Right kidney (tissue), 1 donor: ENCODE measurements around the gene GPHN.
A peak's percentile ranks its signal among the peaks of the same experiment; 100 is the strongest.
"Not testable (repeated sequence)": the region's sequence is repeated elsewhere in the genome, so short reads cannot be mapped to it uniquely, and the experiment has no call there.

ENCODE experiments used
- DNase-seq: peaks from one replicate; pipeline ENCODE4 v3.0.0-alpha.2; 2016

GPHN gene

GRCh38 chr14:66498311-66498710 is 9.6 kb upstream of the GPHN start:
- no peak for DNase-seq

GRCh38 chr14:66501592-66501991 is 6.4 kb upstream of the GPHN start:
- no peak for DNase-seq

- DNase-seq, result not testable (repeated sequence)
These were observed 5.1 kb upstream of the GPHN start for GRCh38 chr14:66502836-66503235.

DNA sequence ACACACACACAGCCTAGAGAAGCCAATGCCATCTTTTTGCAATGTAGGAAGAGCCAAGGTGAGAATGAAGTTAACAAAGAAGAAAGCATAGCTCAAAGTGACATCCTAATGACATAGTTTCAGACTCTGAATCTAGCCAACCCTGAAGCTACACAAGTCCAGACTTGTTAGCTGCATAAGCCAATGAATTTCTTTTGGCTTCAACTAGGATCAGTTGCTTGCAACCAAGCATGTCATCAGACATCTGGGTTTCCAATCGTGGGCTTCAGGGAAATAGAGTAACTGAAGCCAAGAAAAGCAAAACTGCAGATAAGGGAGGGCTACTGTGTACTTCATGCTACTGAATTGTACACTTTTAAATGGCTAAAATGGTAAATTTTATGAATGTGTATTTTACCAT is 4.4 kb upstream of the GPHN start:
- DNase-seq, result no peak

DNA sequence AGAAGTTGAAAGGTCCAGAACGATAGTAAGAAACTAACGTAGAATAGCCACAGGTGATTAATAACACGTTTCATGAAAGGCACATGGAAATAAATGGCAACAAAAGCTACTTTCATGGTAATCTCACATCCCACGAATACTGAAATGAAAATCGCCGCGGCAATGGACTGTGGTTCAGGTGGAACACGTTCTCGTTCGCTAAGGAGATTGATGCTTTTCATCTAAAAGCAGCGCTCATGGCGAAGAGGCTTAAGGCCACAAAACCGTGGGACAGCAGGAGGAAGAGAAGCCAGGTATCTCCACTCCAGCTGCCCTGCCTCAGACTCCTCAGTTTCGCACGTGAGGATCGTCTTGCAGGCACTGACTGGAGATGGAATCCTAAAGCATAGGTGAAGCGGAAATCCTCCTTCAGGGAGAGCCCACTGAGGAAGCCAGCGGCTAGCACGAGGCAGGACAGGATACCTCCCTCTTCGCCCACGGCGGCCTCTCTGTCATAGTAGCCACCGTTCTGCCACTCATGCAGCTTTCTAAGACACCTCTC is 696 bp upstream of the GPHN start:
- no peak for DNase-seq

DNA sequence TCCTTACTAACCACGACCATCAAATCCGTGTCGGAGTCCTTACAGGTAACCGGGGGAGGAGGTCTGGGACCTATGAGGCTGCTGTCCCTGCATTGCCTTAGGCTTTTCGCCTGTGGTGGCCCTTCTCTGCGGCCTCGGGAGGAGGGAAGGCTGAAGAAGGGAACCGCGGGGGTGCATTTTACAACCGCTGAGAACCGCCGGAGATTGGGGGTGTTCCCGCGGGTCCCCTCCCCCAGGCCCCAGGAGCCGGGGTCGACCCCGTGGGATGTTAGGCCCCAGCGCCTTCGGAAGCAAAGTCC is 549 bp downstream of the GPHN start:
- DNase-seq, result no peak

DNA sequence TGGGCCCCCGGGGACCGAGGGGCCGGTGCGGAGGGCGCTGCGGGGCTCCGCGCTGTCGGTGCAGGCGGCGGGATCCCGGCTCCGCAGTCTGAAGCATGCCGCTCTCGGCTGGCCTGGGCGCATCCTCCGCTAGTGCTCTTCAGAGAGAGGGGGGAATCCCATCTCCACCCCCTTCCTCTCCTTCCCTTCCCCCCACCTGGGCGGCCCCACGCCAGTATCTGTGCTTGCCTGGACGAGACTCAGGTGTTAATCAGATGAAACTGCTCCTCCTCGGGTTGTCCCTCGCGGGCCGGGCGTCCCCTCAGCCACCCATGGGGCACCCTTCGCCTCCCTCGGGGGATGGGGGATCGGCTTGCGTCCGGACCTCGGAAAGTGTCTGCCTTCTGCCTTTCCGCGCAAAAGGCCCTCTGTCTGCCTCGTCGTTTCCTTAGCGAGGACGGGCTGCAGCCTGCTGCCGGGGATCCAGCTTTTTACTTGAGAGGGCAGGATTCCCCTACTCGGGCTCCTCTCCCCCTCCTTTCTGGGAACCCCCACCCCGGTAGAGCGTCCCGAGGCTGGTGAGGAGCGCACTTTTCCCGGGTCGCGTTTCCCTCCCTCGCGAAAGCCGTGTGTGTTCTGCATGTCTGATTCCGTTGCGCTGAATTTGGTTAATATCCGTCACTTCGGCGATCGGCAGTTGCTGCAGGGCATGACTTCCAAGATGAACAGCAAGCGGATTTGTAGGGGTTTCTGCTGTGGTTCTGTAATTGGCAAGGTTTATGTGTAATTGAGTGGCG is 1.1 kb downstream of the GPHN start:
- peak; percentile 75 for DNase-seq

DNA sequence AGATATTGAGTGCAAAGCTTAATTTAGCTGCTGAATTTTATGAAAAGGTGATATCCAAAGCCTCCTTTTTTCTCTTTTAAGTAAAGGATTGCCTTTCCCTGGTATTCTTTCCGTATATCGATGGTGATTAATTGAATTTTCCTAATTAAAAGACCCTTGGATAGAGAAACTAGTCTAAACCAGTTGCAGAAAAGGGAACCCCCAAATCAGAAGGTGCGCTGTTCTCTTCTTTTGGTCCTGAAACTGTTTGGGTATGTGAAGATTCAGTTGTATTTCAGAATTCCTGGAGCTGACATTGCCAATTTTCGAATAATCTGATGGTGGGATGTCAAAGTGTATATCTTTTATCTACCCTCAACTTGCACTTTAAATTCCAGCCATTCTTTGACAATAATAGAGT is 1.9 kb downstream of the GPHN start:
- no peak for DNase-seq

GRCh38 chr14:66511849-66512248 is 3.9 kb downstream of the GPHN start:
- DNase-seq, result no peak

DNA sequence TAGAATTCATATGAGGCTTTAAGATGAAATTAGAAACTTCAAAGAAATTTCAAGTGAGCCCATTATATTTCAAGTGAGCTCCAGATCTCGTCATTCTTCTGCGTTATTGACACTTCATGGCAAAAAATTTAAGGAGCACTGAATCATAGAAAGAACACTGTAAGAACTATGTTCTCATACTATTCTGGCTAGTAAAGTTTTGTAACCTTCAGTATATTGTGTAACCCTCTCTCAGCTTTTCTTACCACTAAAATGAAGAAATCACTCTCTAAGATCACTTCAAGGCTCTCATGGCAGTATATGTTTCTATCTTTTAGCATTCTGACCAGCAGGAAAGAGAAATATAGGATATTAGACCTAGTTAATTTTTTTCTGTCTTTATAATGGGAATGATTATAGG is 6.3 kb downstream of the GPHN start:
- no peak for DNase-seq

DNA sequence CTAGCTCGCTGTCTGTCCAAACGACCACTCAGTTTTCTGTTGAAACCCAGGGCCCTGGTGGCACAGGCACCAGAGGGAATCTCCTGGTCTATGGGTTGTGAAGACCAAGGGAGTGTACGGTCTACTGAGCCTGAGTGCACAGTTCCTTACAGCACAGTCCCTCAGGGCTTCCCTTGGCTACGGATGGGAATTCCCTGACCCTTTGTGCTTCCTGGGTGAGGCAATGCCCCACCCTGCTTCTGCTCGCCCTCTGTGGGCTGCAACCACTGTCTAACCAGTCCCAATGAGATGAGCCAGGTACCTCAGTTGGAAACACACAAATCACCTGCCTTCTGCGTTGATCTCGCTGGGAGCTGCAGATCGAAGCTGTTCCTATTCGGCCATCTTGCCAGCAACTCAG is 22.6 kb downstream of the GPHN start:
- DNase-seq, result no peak

DNA sequence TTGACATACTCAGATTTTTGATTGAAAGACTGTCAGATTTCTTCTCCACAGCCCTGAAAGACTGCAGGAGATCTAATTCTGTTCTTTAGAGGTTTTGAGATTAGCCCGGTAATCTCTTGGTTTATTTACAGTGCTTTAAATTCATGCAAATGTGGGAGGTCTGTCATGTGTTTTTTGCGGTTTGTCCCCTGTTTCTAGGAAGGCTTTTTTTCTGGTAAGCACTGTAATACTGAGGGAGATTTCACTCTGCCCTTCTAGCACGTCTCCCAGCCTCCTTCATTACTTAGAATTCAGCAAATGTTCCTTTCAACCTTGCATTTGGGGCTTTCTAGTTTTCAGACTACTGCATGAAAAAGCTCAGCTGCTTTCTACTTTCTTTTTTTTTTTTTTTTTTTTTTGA is 31.1 kb downstream of the GPHN start:
- DNase-seq, result no peak

DNA sequence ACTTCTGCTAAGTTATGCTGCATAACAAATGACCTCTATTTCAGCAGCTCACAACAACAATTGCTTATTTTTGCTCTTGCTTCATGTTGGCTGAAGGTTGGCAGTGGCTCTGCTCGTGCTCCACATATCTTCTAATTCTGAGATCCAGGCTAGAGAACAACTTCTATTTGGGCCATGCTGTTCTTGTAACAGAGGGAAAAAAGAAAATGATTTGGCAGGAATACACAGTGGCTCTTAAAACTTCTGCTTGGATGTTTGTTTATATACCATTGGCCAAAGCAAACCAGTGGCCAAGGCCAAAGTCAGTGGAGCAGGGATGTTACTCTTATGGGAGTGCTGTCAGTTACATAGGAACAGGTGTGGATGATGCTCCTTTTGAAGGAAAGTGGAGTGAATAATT is 32.1 kb downstream of the GPHN start:
- DNase-seq, result no peak

DNA sequence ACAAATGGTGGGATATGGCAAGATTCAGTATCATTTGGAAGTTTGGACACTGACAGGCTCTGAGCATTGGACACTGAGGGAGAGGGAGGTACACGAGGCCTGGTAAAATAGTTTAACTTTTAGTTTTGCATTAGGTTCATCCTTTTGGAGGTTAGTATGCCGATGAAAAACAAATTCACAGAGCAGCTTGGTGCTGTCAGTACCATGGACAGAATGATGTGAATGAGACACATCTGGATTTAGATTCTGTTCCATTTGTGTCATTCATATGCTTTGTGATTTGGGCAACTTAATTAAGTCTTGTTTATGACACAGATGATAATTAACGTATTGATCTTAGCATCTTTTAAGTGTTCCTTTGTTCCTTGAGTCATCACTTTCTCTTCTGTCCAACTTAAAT is 33.7 kb downstream of the GPHN start:
- no peak for DNase-seq

GRCh38 chr14:66543996-66544395 is 36.0 kb downstream of the GPHN start:
- DNase-seq, result no peak

DNA sequence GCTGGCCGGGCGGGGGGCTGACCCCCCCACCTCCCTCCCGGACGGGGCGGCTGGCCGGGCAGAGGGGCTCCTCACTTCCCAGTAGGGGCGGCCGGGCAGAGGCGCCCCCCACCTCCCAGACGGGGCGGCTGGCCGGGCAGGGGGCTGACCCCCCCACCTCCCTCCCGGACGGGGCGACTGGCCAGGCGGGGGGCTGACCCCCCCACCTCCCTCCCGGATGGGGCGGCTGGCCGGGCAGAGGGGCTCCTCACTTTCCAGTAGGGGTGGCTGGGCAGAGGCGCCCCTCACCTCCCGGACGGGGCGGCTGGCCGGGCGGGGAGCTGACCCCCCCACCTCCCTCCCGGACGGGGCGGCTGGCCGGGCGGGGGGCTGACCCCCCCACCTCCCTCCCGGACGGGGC is 37.2 kb downstream of the GPHN start:
- DNase-seq, result not testable (repeated sequence)

GRCh38 chr14:66545751-66546150 is 37.8 kb downstream of the GPHN start:
- DNase-seq, result not testable (repeated sequence)

GRCh38 chr14:66563731-66564130 is 55.8 kb downstream of the GPHN start:
- DNase-seq, result no peak

GRCh38 chr14:66568220-66568619 is 60.3 kb downstream of the GPHN start:
- no peak for DNase-seq

DNA sequence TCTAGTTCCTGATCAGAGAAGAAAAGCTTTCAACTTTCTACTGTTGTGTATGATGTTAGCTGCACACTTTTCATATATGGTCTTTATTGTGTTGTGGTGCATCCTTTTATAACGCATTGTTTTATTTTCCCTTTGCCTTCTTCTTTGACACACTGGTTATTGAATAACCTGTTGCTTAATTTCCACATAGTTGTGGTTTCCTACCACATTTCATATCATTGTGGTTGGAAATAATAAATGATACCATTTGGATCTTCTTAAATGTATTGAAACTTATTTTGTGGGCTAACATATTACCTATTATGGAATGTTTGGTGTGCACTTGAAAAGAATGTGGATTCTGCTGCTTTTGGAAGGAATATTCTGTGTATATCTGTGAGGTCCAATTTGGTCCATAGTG is 64.9 kb downstream of the GPHN start:
- no peak for DNase-seq

DNA sequence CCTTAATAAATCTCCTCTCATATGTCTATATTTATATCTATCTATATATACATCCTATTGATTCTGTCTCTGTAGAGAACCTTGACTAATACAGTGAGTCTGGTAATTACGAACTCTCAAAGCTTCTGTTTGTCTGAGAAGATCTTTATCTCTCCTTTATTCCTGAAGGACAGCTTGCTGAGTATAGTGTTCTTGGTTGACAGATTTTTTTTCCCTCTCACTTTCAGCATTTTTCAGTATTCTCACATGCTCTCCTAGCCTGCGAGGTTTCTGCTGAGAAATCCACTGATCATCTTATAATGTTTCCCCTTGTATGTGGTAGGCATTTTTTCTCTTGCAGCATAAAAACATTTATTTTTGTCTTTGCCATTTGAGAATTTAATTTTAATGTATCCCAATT is 67.1 kb downstream of the GPHN start:
- DNase-seq, result no peak

- DNase-seq, result no peak
These were observed 68.0 kb downstream of the GPHN start for GRCh38 chr14:66575939-66576338.

DNA sequence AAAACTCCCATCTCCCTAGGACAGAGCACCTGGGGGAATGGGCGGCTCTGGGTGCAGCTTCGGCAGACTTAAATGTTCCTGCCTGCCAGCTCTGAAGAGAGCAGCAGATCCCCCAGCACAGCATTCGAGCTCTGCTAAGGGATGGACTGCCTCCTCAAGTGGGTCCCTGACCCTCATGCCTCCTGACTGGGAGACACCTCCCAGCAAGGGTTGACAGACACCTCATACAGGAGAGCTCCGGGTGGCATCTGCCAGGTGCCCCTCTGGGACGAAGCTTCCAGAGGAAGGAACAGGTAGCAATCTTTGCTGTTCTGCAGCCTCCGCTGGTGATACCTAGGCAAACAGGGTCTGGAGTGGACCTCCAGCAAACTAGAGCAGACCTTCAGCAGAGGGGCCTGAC is 79.8 kb downstream of the GPHN start:
- not testable (repeated sequence) for DNase-seq

GRCh38 chr14:66595394-66595793 is 87.4 kb downstream of the GPHN start:
- no peak for DNase-seq
